D721Med (cell line): Measurements from ENCODE around the gene GRK5.

Experiments
- DNase-seq: peaks from one replicate; pipeline ENCODE4 v3.0.0; 2011; ENCODE audit warnings: low spot score; ENCODE audit not compliant: insufficient read length
- FAIRE-seq: peaks from 2 replicates; lab custom pipeline; 2011; peaks lifted over from hg19 to GRCh38; lab: Jason Lieb, UNC
- TF ChIP-seq, protein P1 (sequence below): IDR thresholded peaks from 2 replicates; pipeline ENCODE4 v1.5.1; 2012; ENCODE audit warnings: mild to moderate bottlenecking, control low read depth; ENCODE audit not compliant: insufficient read depth; ENCODE audit errors: missing control alignments

GRK5 gene

DNA sequence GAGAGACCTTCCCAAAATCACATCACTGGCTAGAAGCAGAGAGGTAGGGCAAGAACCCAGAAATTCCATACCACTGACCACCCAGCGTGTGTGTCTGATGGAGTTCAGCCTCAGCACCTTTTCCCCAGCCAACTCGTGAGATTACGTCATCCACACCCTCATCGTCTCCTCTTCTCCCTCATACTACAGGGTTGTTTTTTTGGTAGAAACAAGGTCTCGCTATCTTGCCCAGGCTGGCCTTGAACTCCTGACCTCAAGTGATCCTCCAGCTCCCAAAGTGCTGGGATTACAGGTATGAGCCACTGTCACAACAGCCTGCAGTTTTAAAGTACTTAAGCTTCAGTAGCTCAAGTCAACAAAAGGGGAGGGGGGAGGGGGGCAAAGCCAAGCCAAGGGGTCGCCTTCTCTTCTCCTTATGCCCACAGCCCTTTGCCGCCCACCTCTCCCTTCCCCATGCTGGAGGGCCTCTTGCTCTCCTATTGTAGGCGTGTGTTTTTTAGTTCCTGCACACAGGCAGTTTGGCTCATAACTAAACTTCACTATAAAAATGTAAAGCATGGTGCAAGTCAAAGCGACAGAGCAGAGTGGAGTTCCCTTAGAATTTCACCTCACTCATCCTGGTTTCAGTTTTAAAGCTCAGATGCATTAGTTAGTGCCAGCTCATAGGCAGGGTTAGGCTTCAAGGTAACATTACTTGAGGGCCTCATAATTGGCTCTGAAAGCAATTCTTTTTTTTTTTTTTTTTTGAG is 23.5 kb upstream of the GRK5 start:
- TF ChIP-seq, protein P1, sequence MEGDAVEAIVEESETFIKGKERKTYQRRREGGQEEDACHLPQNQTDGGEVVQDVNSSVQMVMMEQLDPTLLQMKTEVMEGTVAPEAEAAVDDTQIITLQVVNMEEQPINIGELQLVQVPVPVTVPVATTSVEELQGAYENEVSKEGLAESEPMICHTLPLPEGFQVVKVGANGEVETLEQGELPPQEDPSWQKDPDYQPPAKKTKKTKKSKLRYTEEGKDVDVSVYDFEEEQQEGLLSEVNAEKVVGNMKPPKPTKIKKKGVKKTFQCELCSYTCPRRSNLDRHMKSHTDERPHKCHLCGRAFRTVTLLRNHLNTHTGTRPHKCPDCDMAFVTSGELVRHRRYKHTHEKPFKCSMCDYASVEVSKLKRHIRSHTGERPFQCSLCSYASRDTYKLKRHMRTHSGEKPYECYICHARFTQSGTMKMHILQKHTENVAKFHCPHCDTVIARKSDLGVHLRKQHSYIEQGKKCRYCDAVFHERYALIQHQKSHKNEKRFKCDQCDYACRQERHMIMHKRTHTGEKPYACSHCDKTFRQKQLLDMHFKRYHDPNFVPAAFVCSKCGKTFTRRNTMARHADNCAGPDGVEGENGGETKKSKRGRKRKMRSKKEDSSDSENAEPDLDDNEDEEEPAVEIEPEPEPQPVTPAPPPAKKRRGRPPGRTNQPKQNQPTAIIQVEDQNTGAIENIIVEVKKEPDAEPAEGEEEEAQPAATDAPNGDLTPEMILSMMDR, result no peak
- FAIRE-seq, result no peak

DNA sequence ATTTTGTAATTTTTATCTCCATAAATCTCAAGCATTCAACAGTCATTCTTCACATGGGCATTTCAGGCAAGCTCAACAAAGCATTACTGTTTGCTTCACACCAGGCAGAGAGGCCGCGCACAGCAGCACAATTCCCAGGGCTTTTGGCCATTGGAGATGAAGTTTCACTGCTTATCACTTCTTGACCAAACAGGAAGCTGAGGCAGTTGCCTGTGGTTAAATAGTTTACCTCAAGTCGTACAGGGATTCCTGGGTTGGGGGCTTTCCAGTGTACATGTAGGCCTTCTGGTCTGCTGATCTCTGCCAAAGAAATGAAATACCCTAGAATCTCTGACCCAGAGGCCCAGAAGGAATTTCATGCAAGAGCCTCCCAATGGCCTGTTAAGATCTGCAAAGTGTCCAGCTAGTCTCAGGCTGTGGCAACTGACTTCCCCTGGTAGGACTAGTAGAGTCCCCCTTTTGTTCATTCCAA is 17.5 kb upstream of the GRK5 start:
- FAIRE-seq (no peak), DNase-seq (no peak)
- TF ChIP-seq, protein P1, result no peak

More for the DNA sequence above, 23.5 kb upstream of the GRK5 start:
- no peak for DNase-seq

DNA sequence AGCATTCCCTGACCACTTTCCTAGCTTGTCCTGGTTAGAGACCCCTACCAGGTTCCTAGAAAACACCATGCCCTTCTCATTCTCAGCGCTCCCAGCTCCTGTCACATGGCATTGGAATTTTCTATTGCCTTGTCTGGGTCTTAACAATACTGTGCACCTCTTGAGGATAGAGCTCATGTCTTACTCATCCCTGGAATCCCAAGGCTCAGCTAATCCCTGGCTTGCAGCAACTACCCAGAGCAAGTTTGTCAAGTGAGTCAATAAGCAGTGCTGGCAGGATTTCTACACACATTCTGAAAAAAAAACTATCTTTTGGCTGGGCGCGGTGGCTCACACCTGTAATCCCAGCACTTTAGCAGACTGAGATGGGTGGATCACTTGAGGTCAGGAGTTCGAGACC is 17.0 kb upstream of the GRK5 start:
- DNase-seq (no peak), FAIRE-seq (no peak)
- TF ChIP-seq, protein P1, result no peak

DNA sequence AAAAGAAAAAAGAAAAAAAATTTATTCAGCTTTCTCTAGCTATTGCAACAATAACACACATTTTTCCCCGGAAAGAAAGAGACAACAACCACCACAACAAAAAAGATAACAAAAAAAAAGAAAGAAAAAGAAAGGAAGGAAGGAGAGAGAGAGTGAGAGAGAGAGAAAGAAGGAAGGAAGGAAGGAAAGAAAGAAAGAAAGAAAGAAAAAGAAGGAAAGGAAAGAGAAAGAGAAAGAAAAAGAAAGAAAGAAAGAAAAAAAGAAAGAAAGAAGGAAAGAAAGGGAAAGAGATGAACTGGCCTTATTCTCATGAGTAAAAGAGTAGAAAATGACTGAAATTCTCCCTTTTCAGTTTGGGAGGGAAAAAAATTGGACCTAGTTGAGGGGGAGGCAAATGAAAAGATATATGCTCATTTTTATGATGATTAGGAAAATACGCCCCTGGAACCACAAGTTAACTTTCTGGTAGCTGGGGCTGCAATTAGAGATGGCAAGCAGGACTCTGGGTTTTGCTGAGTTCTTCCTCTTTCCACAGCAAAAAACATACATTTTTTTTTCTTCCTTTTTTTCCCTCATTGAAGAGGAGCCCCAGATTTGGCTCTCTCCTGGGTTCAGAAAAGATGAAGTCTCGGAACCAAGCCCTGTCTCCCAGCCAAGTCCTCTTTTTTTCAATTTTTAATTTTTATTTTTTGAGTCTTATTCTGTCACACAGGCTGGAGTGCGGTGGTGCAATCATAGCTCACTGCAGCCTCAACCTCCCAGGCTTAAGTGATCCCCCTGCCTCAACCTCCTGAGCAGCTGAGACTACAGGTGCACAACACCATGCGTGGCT is 16.2 kb upstream of the GRK5 start:
- TF ChIP-seq, protein P1, result no peak
- FAIRE-seq (no peak), DNase-seq (no peak)

DNA sequence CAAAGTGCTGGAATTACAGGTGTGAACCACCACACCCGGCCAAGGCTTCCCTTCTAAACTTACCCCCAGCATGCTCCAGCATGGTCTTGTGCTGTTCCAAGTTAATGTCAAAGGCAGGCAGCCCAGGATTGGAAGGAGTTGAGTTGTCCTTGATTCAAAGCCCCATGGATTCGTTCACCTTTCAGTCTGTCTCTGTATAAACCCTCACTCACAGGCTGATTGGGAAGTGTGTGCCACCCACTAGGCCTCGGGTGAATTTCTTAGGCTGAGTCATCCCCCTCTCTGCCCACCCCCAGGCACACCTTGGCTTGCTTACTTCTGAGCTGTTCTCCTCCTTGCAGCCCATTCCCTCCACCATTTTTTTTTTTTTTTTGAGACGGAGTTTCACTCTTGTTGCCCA is 15.5 kb upstream of the GRK5 start:
- no peak for FAIRE-seq
- no peak for DNase-seq
- TF ChIP-seq, protein P1, result no peak

DNA sequence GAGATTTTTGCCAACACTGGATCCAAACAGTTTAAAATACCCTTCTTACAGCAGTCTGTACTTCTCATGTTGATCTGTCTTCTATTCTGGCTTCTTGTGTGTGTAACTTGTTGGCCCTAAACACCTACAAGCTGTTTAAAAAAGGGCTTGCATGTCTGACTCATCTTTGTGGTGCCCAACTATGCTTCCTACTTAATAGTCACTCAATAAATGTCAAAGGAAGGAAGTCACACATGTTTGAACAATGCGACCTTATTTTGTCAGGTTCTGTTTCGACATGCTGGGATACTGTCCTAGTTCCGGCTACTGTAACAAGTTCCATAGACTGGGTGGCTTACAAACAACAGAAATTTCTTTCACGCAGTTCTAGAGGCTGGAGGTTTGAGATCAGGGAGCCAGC is 9.4 kb upstream of the GRK5 start:
- FAIRE-seq, result no peak
- TF ChIP-seq, protein P1, result no peak
- DNase-seq, result no peak
